H1 (cell line): ENCODE measurements around the gene MEIS2. TPM values are rescaled to one million over a fixed set of nuclear protein-coding genes. Genes with fewer than 3 reads are reported as not detected.

ENCODE experiments used
- NRF1 ChIP-seq: IDR thresholded peaks from 2 replicates; pipeline ENCODE4 v1.6.1; 2011; ENCODE audit warnings: mild to moderate bottlenecking, low read depth, low read length, improper control_type of control experiment
- RAD21 ChIP-seq, 2 experiments: IDR thresholded peaks in 1 of 2; conservative IDR thresholded peaks in 1 of 2; 2 replicates each; pipeline ENCODE4 v1.6.1; 2011; ENCODE audit warnings: low read depth in 2 of 2, low read length in 2 of 2, improper control_type of control experiment in 1 of 2, inconsistent platforms in 1 of 2, mild to moderate bottlenecking in 1 of 2, moderate library complexity in 1 of 2
- SIN3A ChIP-seq, 2 experiments: IDR thresholded peaks in 1 of 2; conservative IDR thresholded peaks in 1 of 2; 2 replicates each; pipeline ENCODE4 v1.6.1; 2011 to 2012; ENCODE audit warnings: low read length in 2 of 2, improper control_type of control experiment in 1 of 2, low read depth in 1 of 2, mild to moderate bottlenecking in 1 of 2
- SP1 ChIP-seq: IDR thresholded peaks from 2 replicates; pipeline ENCODE4 v1.6.1; 2011; ENCODE audit warnings: low read depth, low read length
- TAF1 ChIP-seq: IDR thresholded peaks from 2 replicates; pipeline ENCODE4 v1.6.1; 2011; ENCODE audit warnings: mild to moderate bottlenecking, low read depth, low read length
- TAF7 ChIP-seq: optimal IDR thresholded peaks from 2 replicates; pipeline ENCODE3; 2011; ENCODE audit warnings: low read depth, mild to moderate bottlenecking, inconsistent platforms, low read length, moderate library complexity, borderline replicate concordance
- TEAD4 ChIP-seq: IDR thresholded peaks from 2 replicates; pipeline ENCODE4 v1.6.1; 2012; ENCODE audit warnings: low read depth, low read length, inconsistent platforms, mixed read lengths
- polyA plus RNA-seq, 7 experiments: library from polyadenylated mRNA; depleted of rRNA in 3 of 7; stranded (reverse) in 5 of 7; unstranded in 2 of 7; fragments of >200 nt in 5 of 7; fragments of 200-250 nt in 2 of 7; gene quantifications; 1 replicate in 5 of 7; 2 replicates in 1 of 7; 4 replicates in 1 of 7; pipeline versions ENCODE4 v1.2.1 to v1.2.3, GENCODE V29; 2011 to 2013; ENCODE audit warnings: missing spikeins in 2 of 7, mixed read lengths in 2 of 7
- total RNA-seq: library from RNA; stranded (reverse); fragmentation: NEBNext Ultra II Directional; extraction: Animal tissue kit (Norgen Biotek cat#: 25700); gene quantifications from 2 replicates; pipeline ENCODE4 v1.2.1, GENCODE V29; 2021

MEIS2 gene
- total and polyA plus RNA-seq, 2 of the 8 experiments (the other 6 are each of a cell fraction or from before 2014, with no cell fraction given): 0.22 to 1.2 TPM

DNA sequence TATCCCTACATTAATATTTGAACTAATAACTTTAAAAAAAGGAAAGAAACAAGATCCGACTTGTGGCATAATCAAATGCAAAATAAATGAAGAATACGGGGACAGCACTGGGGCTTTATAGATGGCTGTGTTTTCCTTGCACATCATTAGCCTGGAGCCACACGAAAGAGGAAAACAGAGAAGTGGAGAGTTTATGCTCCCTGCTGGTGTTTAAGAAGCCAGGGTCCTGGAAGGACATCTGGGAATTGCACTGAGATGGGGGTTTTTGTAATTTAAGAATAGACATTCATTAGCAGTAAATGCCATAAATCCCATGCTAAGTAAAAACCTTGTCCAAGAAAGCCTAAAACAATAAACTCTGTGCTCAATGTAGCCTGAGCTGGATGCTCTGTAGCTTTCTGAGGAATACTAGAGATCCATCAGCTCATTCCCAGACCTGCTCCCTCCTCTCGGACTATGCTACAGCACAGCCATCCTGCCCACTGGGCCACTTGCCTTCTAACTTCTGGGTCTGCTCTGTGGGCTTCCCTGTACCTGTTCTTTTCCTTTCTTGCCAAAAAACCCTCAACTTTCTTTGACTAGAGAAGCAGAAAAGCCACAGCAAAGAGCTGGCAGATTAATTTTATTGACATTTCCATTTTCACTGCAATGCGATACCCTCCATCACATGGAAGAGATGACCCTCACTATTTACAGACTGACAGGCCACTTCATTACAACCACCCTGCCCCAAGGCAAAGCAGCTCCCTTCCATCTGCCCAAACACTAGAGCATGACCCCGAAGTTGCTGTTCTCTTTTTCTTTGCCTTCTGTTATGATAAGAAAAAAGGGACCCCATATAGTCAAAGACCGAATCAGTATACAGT is 62.3 kb downstream of the MEIS2 start (continued):
- no peak for TF ChIP-seq NRF1
- TF ChIP-seq SIN3A (conservative IDR thresholded peaks at IDR 0.05 in 1 of 2, IDR thresholded peaks at IDR 0.05 in 1 of 2; ENCODE audit: low read depth in 1 of 2, low read length in 2 of 2): no peak
- no peak for TF ChIP-seq TAF1
- no peak for TF ChIP-seq TAF7
- no peak for TF ChIP-seq RAD21 (IDR thresholded peaks at IDR 0.05 in 1 of 2, conservative IDR thresholded peaks at IDR 0.05 in 1 of 2; ENCODE audit: low read depth in 2 of 2, low read length in 2 of 2)
- no peak for TF ChIP-seq SP1
- no peak for TF ChIP-seq TEAD4
